Panc1 (cell line): ENCODE data around the gene MRPL2. TPM values are rescaled to one million over a fixed set of nuclear protein-coding genes. Genes with fewer than 3 reads are reported as not detected.

Source experiments
- ATAC-seq: fragments of 200-7000 bp; cut with Tn5 transposase; 2 replicates; pipeline ENCODE4 v1.9.1; 2020; ENCODE audit warnings: mild to moderate bottlenecking, moderate library complexity
- BruUV-seq: library from RNA; stranded (reverse); fragments of 400-500 nt; replicated peaks from 2 replicates; lab custom pipeline; 2021; lab: Mats Ljungman, UMichigan
- CTCF ChIA-PET: fragments of 300-600 bp; sonication (Branson Sonifier 250); formaldehyde crosslinking; loops from one replicate; lab custom pipeline; 2022; ENCODE audit warnings: antibody characterized with exemption; lab: Charles Lee
- POLR2A ChIA-PET: fragments of 300-600 bp; sonication (Branson Sonifier 250); formaldehyde crosslinking; loops from one replicate; lab custom pipeline; 2022; ENCODE audit warnings: antibody characterized with exemption; lab: Charles Lee
- DNase-seq: peaks from one replicate; pipeline ENCODE4 v3.0.0-alpha.2; 2010; ENCODE audit warnings: low read depth, low spot score
- H3K27ac ChIP-seq: 2 replicates; pipeline ENCODE4 v1.5.1; 2011; ENCODE audit warnings: mild to moderate bottlenecking, low read length, inconsistent platforms
- H3K27me3 ChIP-seq: fragments of 200-500 bp; sonication (Bioruptor generic); 2 replicates; pipeline ENCODE4 v1.6.0; 2014; ENCODE audit warnings: low read length, inconsistent platforms; ENCODE audit not compliant: control insufficient read depth, insufficient read depth
- H3K36me3 ChIP-seq: fragments of 200-500 bp; sonication (Bioruptor generic); 2 replicates; pipeline ENCODE4 v1.5.1; 2014; ENCODE audit warnings: inconsistent platforms, mild to moderate bottlenecking, low read length, moderate library complexity; ENCODE audit not compliant: control insufficient read depth, insufficient read depth
- H3K4me1 ChIP-seq: 2 replicates; pipeline ENCODE4 v1.5.1; 2011; ENCODE audit warnings: inconsistent platforms, mild to moderate bottlenecking, low read length, moderate library complexity; ENCODE audit not compliant: control insufficient read depth, insufficient read depth
- H3K4me3 ChIP-seq, 2 experiments: 2 replicates each; pipeline ENCODE4 v1.5.1; 2011 to 2012; ENCODE audit warnings: low read depth in 2 of 2, low read length in 2 of 2, mild to moderate bottlenecking in 2 of 2, inconsistent platforms in 1 of 2, moderate library complexity in 1 of 2
- H3K9me3 ChIP-seq: fragments of 200-500 bp; sonication (Bioruptor generic); 2 replicates; pipeline ENCODE4 v1.5.1; 2014; ENCODE audit warnings: low read depth, mild to moderate bottlenecking, inconsistent platforms, low read length, moderate library complexity; ENCODE audit not compliant: control insufficient read depth, insufficient read depth
- CTCF ChIP-seq: fragments of 450-650 bp; IDR thresholded peaks from 2 replicates; pipeline ENCODE4 v1.5.1; 2017; ENCODE audit warnings: mild to moderate bottlenecking
- POLR2AphosphoS5 ChIP-seq: IDR thresholded peaks from 2 replicates; pipeline ENCODE4 v1.6.1; 2012; ENCODE audit warnings: mild to moderate bottlenecking, low read depth, low read length, moderate library complexity
- REST ChIP-seq, 2 experiments: IDR thresholded peaks; 2 replicates each; pipeline ENCODE4 v1.6.1; 2011 to 2012; ENCODE audit warnings: low read depth in 2 of 2, control low read depth in 1 of 2, low read length in 1 of 2, mild to moderate bottlenecking in 1 of 2, moderate library complexity in 1 of 2; ENCODE audit not compliant: insufficient read depth in 1 of 2
- SIN3A ChIP-seq: IDR thresholded peaks from 2 replicates; pipeline ENCODE4 v1.6.1; 2012; ENCODE audit warnings: low read depth, mild to moderate bottlenecking, low read length, moderate library complexity, borderline replicate concordance; ENCODE audit not compliant: insufficient read depth
- TCF7L2 ChIP-seq: IDR thresholded peaks from 2 replicates; pipeline ENCODE4 v1.6.1; 2011; ENCODE audit warnings: mild to moderate bottlenecking, low read depth, low read length, inconsistent platforms
- in situ Hi-C: cut with HindIII; loops from 2 replicates; pipeline ENCODE4 v1.10.0; 2016; ENCODE audit warnings: low sequenced_read_pairs, low pct_unique_long_range_greater_than_20kb
- intact Hi-C: fragments of 100-400 bp; cut with micrococcal nuclease; formaldehyde crosslinking; loops from one replicate; pipeline ENCODE4 v1.10.0; 2022; ENCODE audit not compliant: unreplicated experiment
- total RNA-seq: library from RNA; stranded (reverse); gene quantifications from one replicate; pipeline ENCODE4 v1.2.1, GENCODE V29; 2021; ENCODE audit not compliant: unreplicated experiment

Gene MRPL2
- total RNA-seq, 1 experiment from 2014 or later = 65.6 TPM

GRCh38 chr6:43037706-43038105 is 21.5 kb downstream of the MRPL2 start:
- Histone ChIP-seq H3K27me3 (no peaks in the 10 kb centered on the region), H3K4me1 (peaks cover 3% of the 10 kb centered on the region; the same call in 1 of the 2 replicates), H3K27ac (no peak overlapping the region), H3K36me3 (no peaks in the 10 kb centered on the region; the same call in 1 of the 2 replicates), H3K9me3 (no peaks in the 10 kb centered on the region), H3K4me3 (no peak overlapping the region)
- CTCF ChIA-PET = interaction anchor here (0.6 kb wide), 1 partner anchor 121 kb away, joined by 3 read pairs; no protein-coding TSS in a partner anchor
- DNase-seq (no peak), ATAC-seq (no peak)
- no peak for TF ChIP-seq CTCF
- TF ChIP-seq TCF7L2 = no peak
- no peak for TF ChIP-seq REST (IDR thresholded peaks at IDR 0.05; ENCODE audit: insufficient read depth in 1 of 2, low read depth in 2 of 2, low read length in 1 of 2)
- TF ChIP-seq POLR2AphosphoS5 = no peak
- TF ChIP-seq SIN3A = no peak
- intact Hi-C loops (no loop called here), in situ Hi-C loops (no loop called here)
- BruUV-seq = TSS peak; percentile 49
- POLR2A ChIA-PET = interaction anchor here (0.5 to 0.7 kb wide), 2 partner anchors 50 to 120 kb away, joined by 3 read pairs; no protein-coding TSS in a partner anchor

GRCh38 chr6:43037197-43037596 is 22.0 kb downstream of the MRPL2 start:
- BruUV-seq = no TSS peak
- in situ Hi-C loops = no loop called here
- ATAC-seq (no peak), DNase-seq (no peak)
- Histone ChIP-seq H3K36me3 (no peaks in the 10 kb centered on the region; the same call in 1 of the 2 replicates), H3K4me3 (no peak overlapping the region), H3K4me1 (peaks cover 3% of the 10 kb centered on the region; the same call in 1 of the 2 replicates), H3K9me3 (no peaks in the 10 kb centered on the region), H3K27ac (no peak overlapping the region), H3K27me3 (no peaks in the 10 kb centered on the region)
- CTCF ChIA-PET = interaction anchor here (0.6 kb wide), 1 partner anchor 120 kb away, joined by 3 read pairs; no protein-coding TSS in a partner anchor
- POLR2A ChIA-PET = interaction anchor here (0.7 kb wide), 1 partner anchor 50 kb away, joined by 3 read pairs; no protein-coding TSS in a partner anchor
- TF ChIP-seq CTCF (no peak), REST (IDR thresholded peaks at IDR 0.05; ENCODE audit: insufficient read depth in 1 of 2, low read depth in 2 of 2, low read length in 1 of 2) (no peak), POLR2AphosphoS5 (no peak), SIN3A (no peak)
- intact Hi-C loops = no loop called here
